GM23338 (cell line): ENCODE measurements around the gene ETV4. TPM values are rescaled to one million over a fixed set of nuclear protein-coding genes. Genes with fewer than 3 reads are reported as not detected.

Source experiments
- CREB1 ChIP-seq: fragments of 250-450 bp; sonication (Bioruptor Pico); IDR thresholded peaks from 2 replicates; pipeline ENCODE4 v1.5.0; 2020; ENCODE audit warnings: low read depth, mild to moderate bottlenecking, moderate library complexity
- EZH2 ChIP-seq: fragments of 200-600 bp; sonication (generic); IDR thresholded peaks from one replicate; pipeline ENCODE4 v1.8.0; 2017; ENCODE audit warnings: antibody characterized with exemption, mild to moderate bottlenecking, low read depth; ENCODE audit not compliant: unreplicated experiment
- EZH2phosphoT487 ChIP-seq: fragments of 200-600 bp; sonication (generic); IDR thresholded peaks from one replicate; pipeline ENCODE4 v1.8.1; 2018; ENCODE audit warnings: antibody characterized with exemption; ENCODE audit not compliant: unreplicated experiment
- JUNB ChIP-seq: IDR thresholded peaks from one replicate; pipeline ENCODE4 v1.6.1; 2016; ENCODE audit warnings: antibody characterized with exemption; ENCODE audit not compliant: unreplicated experiment
- NANOG ChIP-seq: IDR thresholded peaks from 2 replicates; pipeline ENCODE4 v1.6.1; 2016; ENCODE audit warnings: antibody characterized with exemption, borderline replicate concordance
- POLR2AphosphoS5 ChIP-seq: IDR thresholded peaks from 2 replicates; pipeline ENCODE4 v1.6.1; 2016; ENCODE audit warnings: antibody characterized with exemption, low read depth
- polyA plus RNA-seq: library from polyadenylated mRNA; unstranded; fragments of >200 nt; fragmentation: Nextera tagmentation; extraction: Ambion mirVana; gene quantifications from 2 replicates; pipeline ENCODE4 v1.2.1, GENCODE V29; 2016
- total RNA-seq: library from RNA; depleted of rRNA; stranded (reverse); fragments of >200 nt; shearing (Covaris generic); gene quantifications from 2 replicates; pipeline ENCODE4 v1.2.3, GENCODE V29; 2014; rRNA removed
- TF ChIP-seq, protein P1 (sequence below), 2 experiments: fragments of 200-600 bp in 1 of 2; sonication (generic) in 1 of 2; conservative IDR thresholded peaks; 2 replicates each; pipeline versions ENCODE4 v1.5.1 to v1.6.1; 2016 to 2017; ENCODE audit warnings: antibody characterized with exemption in 2 of 2, low read depth in 2 of 2, mild to moderate bottlenecking in 2 of 2, moderate library complexity in 1 of 2
- TF ChIP-seq, protein P2 (sequence below): IDR thresholded peaks from 2 replicates; pipeline ENCODE4 v1.6.1; 2016; ENCODE audit warnings: antibody characterized with exemption
- TF ChIP-seq, protein P3 (sequence below): IDR thresholded peaks from one replicate; pipeline ENCODE4 v1.6.1; 2018; ENCODE audit warnings: antibody characterized with exemption; ENCODE audit not compliant: unreplicated experiment

ETV4 gene
- total and polyA plus RNA-seq, 2 experiments from 2014 or later, result 97.2 to 149 TPM

DNA sequence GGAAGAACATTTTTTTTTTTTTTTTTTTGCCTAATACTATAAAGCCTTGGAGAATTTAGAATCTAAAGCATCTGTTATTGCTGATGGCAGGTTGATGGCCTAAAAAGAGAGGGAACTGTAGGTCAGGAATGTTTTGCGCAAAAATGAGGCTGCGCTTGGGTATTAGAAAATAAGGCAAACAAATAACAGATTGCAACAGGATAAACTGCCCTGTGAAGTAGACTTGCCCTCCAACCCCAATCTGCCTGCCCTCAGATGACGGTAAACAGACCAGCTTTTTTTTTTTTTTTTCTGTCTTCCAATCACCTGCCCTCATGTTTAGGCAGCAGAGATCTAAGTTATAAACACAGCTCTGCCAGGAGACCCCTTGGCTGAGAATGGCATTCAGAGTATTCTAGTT is 66.2 kb downstream of the ETV4 start (continued):
- TF ChIP-seq, protein P1, sequence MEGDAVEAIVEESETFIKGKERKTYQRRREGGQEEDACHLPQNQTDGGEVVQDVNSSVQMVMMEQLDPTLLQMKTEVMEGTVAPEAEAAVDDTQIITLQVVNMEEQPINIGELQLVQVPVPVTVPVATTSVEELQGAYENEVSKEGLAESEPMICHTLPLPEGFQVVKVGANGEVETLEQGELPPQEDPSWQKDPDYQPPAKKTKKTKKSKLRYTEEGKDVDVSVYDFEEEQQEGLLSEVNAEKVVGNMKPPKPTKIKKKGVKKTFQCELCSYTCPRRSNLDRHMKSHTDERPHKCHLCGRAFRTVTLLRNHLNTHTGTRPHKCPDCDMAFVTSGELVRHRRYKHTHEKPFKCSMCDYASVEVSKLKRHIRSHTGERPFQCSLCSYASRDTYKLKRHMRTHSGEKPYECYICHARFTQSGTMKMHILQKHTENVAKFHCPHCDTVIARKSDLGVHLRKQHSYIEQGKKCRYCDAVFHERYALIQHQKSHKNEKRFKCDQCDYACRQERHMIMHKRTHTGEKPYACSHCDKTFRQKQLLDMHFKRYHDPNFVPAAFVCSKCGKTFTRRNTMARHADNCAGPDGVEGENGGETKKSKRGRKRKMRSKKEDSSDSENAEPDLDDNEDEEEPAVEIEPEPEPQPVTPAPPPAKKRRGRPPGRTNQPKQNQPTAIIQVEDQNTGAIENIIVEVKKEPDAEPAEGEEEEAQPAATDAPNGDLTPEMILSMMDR (conservative IDR thresholded peaks at IDR 0.05; ENCODE audit: low read depth in 2 of 2), result no peak
- TF ChIP-seq EZH2phosphoT487 (no peak), EZH2 (no peak), JUNB (no peak), POLR2AphosphoS5 (no peak), CREB1 (CRISPR knock-in tag) (no peak), NANOG (no peak)
- TF ChIP-seq, protein P2, sequence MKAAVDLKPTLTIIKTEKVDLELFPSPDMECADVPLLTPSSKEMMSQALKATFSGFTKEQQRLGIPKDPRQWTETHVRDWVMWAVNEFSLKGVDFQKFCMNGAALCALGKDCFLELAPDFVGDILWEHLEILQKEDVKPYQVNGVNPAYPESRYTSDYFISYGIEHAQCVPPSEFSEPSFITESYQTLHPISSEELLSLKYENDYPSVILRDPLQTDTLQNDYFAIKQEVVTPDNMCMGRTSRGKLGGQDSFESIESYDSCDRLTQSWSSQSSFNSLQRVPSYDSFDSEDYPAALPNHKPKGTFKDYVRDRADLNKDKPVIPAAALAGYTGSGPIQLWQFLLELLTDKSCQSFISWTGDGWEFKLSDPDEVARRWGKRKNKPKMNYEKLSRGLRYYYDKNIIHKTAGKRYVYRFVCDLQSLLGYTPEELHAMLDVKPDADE, result no peak
- TF ChIP-seq, protein P3, sequence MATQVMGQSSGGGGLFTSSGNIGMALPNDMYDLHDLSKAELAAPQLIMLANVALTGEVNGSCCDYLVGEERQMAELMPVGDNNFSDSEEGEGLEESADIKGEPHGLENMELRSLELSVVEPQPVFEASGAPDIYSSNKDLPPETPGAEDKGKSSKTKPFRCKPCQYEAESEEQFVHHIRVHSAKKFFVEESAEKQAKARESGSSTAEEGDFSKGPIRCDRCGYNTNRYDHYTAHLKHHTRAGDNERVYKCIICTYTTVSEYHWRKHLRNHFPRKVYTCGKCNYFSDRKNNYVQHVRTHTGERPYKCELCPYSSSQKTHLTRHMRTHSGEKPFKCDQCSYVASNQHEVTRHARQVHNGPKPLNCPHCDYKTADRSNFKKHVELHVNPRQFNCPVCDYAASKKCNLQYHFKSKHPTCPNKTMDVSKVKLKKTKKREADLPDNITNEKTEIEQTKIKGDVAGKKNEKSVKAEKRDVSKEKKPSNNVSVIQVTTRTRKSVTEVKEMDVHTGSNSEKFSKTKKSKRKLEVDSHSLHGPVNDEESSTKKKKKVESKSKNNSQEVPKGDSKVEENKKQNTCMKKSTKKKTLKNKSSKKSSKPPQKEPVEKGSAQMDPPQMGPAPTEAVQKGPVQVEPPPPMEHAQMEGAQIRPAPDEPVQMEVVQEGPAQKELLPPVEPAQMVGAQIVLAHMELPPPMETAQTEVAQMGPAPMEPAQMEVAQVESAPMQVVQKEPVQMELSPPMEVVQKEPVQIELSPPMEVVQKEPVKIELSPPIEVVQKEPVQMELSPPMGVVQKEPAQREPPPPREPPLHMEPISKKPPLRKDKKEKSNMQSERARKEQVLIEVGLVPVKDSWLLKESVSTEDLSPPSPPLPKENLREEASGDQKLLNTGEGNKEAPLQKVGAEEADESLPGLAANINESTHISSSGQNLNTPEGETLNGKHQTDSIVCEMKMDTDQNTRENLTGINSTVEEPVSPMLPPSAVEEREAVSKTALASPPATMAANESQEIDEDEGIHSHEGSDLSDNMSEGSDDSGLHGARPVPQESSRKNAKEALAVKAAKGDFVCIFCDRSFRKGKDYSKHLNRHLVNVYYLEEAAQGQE, result no peak

Other genes starting within 250 kb of the ETV4 start
- gene ARL4D, start 147.3 kb downstream of the ETV4 start, total RNA-seq, result 7.2 and 8.7 TPM in 2 replicates
- gene ARL4D, start 147.3 kb downstream of the ETV4 start, polyA plus RNA-seq, result 9.5 and 11.5 TPM in 2 replicates
- 27.3 and 35.3 TPM in 2 replicates for gene DHX8, start 62.4 kb downstream of the ETV4 start, total RNA-seq
- 81.1 and 89.2 TPM in 2 replicates for gene DHX8, start 62.4 kb downstream of the ETV4 start, polyA plus RNA-seq
- gene MEOX1, start 115.6 kb upstream of the ETV4 start, total RNA-seq, result not detected in 2 replicates
- not detected in 2 replicates for gene MEOX1, start 115.6 kb upstream of the ETV4 start, polyA plus RNA-seq
- gene SOST, start 212.5 kb upstream of the ETV4 start, total RNA-seq, result 0.31 TPM in 1 of 2 replicates, not detected in the other
- gene SOST, start 212.5 kb upstream of the ETV4 start, polyA plus RNA-seq, result not detected in 2 replicates
- gene DUSP3, start 232.6 kb upstream of the ETV4 start, total RNA-seq, result 17.5 and 22.1 TPM in 2 replicates
- 14.7 and 15.4 TPM in 2 replicates for gene DUSP3, start 232.6 kb upstream of the ETV4 start, polyA plus RNA-seq
- 0.07 and 0.12 TPM in 2 replicates for gene CFAP97D1, start 234.1 kb upstream of the ETV4 start, total RNA-seq
- gene CFAP97D1, start 234.1 kb upstream of the ETV4 start, polyA plus RNA-seq, result 0.10 TPM in 1 of 2 replicates, not detected in the other